ENCODE data around the gene SCTR.
"Not testable (repeated sequence)": the region's sequence is repeated elsewhere in the genome, so short reads cannot be mapped to it uniquely, and the experiment has no call there.

The SCTR gene

DNA sequence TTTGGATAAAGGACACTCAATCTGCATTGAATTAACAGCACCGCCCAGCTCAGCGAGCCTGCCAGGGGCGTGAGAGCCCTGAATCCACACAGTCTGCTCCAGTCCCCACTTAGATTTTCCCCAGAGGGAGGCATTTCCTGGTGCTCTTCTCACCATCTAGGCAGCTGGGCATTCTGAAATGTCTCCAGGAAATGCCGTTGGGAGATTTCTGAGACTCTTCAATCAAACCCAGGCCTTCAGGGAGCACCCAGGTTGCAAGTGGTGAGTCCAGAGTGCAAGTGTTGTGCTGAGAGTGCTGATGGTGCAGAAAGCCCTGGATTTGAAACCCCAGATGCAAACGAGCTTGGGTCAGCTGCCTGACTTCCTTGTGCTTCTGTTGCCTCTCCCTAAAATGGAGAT, 116.1 kb downstream of the SCTR start:
- H3K79me1 ChIP-seq (ENCODE audit: low read length): no peaks in the 10 kb centered on the region
- no peaks in the 10 kb centered on the region for H3K36me3 ChIP-seq (ENCODE audit: control insufficient read depth in 1 of 2, insufficient read depth in 2 of 2, low read length in 2 of 2)
- no peak overlapping the region for H2BK120ac ChIP-seq (ENCODE audit: insufficient read depth, low read length, poor library complexity)
- H3K23ac ChIP-seq (ENCODE audit: low read length): no peak overlapping the region
- H3K4me2 ChIP-seq (ENCODE audit: low read length): no peak overlapping the region
- H3K4ac ChIP-seq (ENCODE audit: low read depth, low read length): no peak overlapping the region
- H2BK5ac ChIP-seq (ENCODE audit: low read depth, low read length, poor library complexity): no peak overlapping the region
- no peak overlapping the region for H2AK5ac ChIP-seq (ENCODE audit: low read length)
- no peak overlapping the region for H4K12ac ChIP-seq (ENCODE audit: low read depth, low read length)
- no peak overlapping the region for H4K91ac ChIP-seq (ENCODE audit: low read depth, low read length)
- no peak overlapping the region for H4K8ac ChIP-seq (ENCODE audit: low read depth, low read length)
- no peak overlapping the region for H2AFZ ChIP-seq (ENCODE audit: insufficient read depth, low read length, poor library complexity)
- no peak overlapping the region for H3K14ac ChIP-seq (ENCODE audit: low read length)
- H3K27ac ChIP-seq (ENCODE audit: low read depth, low read length): no peak overlapping the region
- DNase-seq: no peak
- H3K9ac ChIP-seq (ENCODE audit: low read length): no peak overlapping the region
- H3K4me3 ChIP-seq (ENCODE audit: low read depth, low read length): no peak overlapping the region
- no CpG with 5 or more reads among the region's 5 CpGs for WGBS (ENCODE audit: extremely low coverage, insufficient coverage, insufficient read length)
- no peaks in the 10 kb centered on the region for H3K9me3 ChIP-seq (ENCODE audit: insufficient read depth, low read depth, low read length)
- no peaks in the 10 kb centered on the region for H3K79me2 ChIP-seq (ENCODE audit: control insufficient read depth, insufficient read depth, low read length, poor library complexity)
- H3K27me3 ChIP-seq (ENCODE audit: insufficient read depth, low read length): no peaks in the 10 kb centered on the region
- no peak overlapping the region for H2BK12ac ChIP-seq (ENCODE audit: low read length)
- peaks cover 0 to under 1% of the 10 kb centered on the region in 2 experiments for H3K4me1 ChIP-seq (ENCODE audit: control insufficient read depth in 1 of 2, insufficient read depth in 2 of 2, low read length in 2 of 2)
- no peak overlapping the region for H3K18ac ChIP-seq (ENCODE audit: low read length)

DNA sequence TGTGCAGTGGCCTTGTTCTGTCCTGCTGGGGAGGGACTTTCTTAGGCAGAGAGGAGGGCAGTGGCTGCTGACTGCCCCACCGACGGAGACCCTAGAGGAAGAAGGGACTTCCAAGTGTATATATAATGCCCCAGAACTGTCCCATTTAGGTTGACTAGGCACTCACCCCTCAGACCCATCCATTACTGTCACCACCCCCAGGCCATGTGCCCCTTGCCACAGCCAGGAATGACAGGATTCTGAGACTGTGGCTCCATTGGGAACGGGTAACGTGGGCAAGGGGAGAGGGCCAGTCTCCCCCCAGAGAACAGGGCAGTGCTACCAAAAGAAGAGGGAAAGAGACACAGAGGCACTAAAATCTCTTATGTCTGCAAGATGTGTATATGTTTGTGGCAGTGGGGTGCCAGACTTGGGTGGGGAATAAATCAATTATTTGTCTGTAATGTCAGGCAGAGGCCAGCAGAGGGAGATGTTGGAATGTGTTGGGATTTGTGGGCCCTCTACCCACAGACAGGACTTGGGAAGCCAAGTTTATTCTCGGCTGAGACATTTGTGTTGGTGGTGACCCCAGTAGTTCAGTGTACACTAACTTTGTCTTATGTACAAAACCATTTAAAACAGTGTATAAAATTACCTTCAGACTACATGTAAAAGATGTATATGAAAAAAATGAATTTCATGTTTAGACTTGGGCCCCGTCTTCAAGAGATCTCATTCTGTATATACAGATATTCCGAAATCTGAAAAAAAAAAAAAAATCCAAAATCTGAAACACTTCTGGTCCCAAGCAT, 116.7 kb downstream of the SCTR start:
- Histone ChIP-seq H3K4me3 (ENCODE audit: low read depth, low read length) (no peak overlapping the region), H3K9ac (ENCODE audit: low read length) (no peak overlapping the region), H3K18ac (ENCODE audit: low read length) (no peak overlapping the region), H3K27ac (ENCODE audit: low read depth, low read length) (no peak overlapping the region), H4K12ac (ENCODE audit: low read depth, low read length) (no peak overlapping the region), H2AFZ (ENCODE audit: insufficient read depth, low read length, poor library complexity) (no peak overlapping the region), H3K4ac (ENCODE audit: low read depth, low read length) (no peak overlapping the region), H3K79me1 (ENCODE audit: low read length) (no peaks in the 10 kb centered on the region), H4K91ac (ENCODE audit: low read depth, low read length) (no peak overlapping the region), H3K79me2 (ENCODE audit: control insufficient read depth, insufficient read depth, low read length, poor library complexity) (no peaks in the 10 kb centered on the region), H2AK5ac (ENCODE audit: low read length) (no peak overlapping the region), H4K8ac (ENCODE audit: low read depth, low read length) (no peak overlapping the region), H2BK120ac (ENCODE audit: insufficient read depth, low read length, poor library complexity) (no peak overlapping the region), H3K27me3 (ENCODE audit: insufficient read depth, low read length) (no peaks in the 10 kb centered on the region), H3K23ac (ENCODE audit: low read length) (no peak overlapping the region), H3K4me2 (ENCODE audit: low read length) (no peak overlapping the region), H3K9me3 (ENCODE audit: insufficient read depth, low read depth, low read length) (no peaks in the 10 kb centered on the region), H3K36me3 (ENCODE audit: control insufficient read depth in 1 of 2, insufficient read depth in 2 of 2, low read length in 2 of 2) (no peaks in the 10 kb centered on the region), H2BK12ac (ENCODE audit: low read length) (peak overlapping the region; percentile 46), H2BK5ac (ENCODE audit: low read depth, low read length, poor library complexity) (no peak overlapping the region), H3K14ac (ENCODE audit: low read length) (no peak overlapping the region), H3K4me1 (ENCODE audit: control insufficient read depth in 1 of 2, insufficient read depth in 2 of 2, low read length in 2 of 2) (peaks cover 0 to 4% of the 10 kb centered on the region in 2 experiments)
- peak; percentile 18 to 72 for DNase-seq
- WGBS (ENCODE audit: extremely low coverage, insufficient coverage, insufficient read length): no CpG with 5 or more reads among the region's 7 CpGs

DNA sequence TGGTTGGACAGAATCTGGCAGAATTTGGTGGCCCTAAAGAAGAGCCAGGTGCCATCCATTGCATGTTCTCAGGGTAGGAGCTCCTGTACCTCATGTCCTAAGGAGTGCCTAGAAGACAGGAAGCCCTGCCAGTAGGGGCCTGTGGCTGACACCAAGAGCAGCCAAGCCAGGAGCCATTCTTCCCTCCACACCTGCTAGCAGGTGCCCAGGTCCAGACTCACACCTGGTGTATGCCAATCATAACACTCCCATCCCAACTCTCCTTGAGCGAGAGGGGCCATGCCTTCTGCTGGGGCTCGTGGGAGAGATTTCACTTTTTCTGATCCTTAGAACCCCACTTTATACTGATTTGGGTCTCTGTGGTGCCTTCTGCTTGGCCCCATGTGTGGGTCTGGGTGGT, 119.1 kb downstream of the SCTR start:
- Histone ChIP-seq H3K14ac (ENCODE audit: low read length) (no peak overlapping the region), H4K91ac (ENCODE audit: low read depth, low read length) (no peak overlapping the region), H3K79me2 (ENCODE audit: control insufficient read depth, insufficient read depth, low read length, poor library complexity) (no peaks in the 10 kb centered on the region), H2AK5ac (ENCODE audit: low read length) (no peak overlapping the region), H3K9me3 (ENCODE audit: insufficient read depth, low read depth, low read length) (no peaks in the 10 kb centered on the region), H3K27me3 (ENCODE audit: insufficient read depth, low read length) (no peaks in the 10 kb centered on the region), H3K18ac (ENCODE audit: low read length) (no peak overlapping the region), H4K8ac (ENCODE audit: low read depth, low read length) (no peak overlapping the region), H3K4ac (ENCODE audit: low read depth, low read length) (no peak overlapping the region), H2BK12ac (ENCODE audit: low read length) (no peak overlapping the region), H3K4me1 (ENCODE audit: control insufficient read depth in 1 of 2, insufficient read depth in 2 of 2, low read length in 2 of 2) (peaks cover 0 to 4% of the 10 kb centered on the region in 2 experiments), H3K23ac (ENCODE audit: low read length) (no peak overlapping the region), H3K9ac (ENCODE audit: low read length) (no peak overlapping the region), H3K79me1 (ENCODE audit: low read length) (no peaks in the 10 kb centered on the region), H2BK5ac (ENCODE audit: low read depth, low read length, poor library complexity) (no peak overlapping the region), H4K12ac (ENCODE audit: low read depth, low read length) (no peak overlapping the region), H2AFZ (ENCODE audit: insufficient read depth, low read length, poor library complexity) (no peak overlapping the region), H2BK120ac (ENCODE audit: insufficient read depth, low read length, poor library complexity) (no peak overlapping the region), H3K4me2 (ENCODE audit: low read length) (no peak overlapping the region), H3K36me3 (ENCODE audit: control insufficient read depth in 1 of 2, insufficient read depth in 2 of 2, low read length in 2 of 2) (no peaks in the 10 kb centered on the region), H3K4me3 (ENCODE audit: low read depth, low read length) (no peak overlapping the region), H3K27ac (ENCODE audit: low read depth, low read length) (no peak overlapping the region)
- no peak for DNase-seq
- WGBS (ENCODE audit: extremely low coverage, insufficient coverage, insufficient read length): no CpG with 5 or more reads among the region's 2 CpGs

DNA sequence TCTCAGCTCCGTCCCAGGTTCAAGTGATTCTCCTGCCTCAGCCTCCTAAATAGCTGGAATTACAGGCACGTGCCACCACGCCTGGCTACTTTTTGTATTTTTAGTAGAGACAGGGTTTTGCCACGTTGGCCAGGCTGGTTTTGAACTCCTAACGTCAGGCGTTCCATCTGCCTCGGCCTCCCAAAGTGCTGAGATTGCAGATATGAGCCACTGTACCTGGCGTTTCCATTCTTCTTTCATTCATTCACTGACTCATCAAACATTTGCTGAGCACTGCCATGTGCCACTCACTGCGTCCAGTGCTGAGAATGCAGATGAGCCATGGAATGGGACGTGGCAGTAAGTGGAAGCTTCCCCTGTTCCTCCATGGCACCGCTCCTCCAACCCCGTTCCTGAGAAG, 120.7 kb downstream of the SCTR start:
- H4K8ac ChIP-seq (ENCODE audit: low read depth, low read length); H3K36me3 ChIP-seq (ENCODE audit: control insufficient read depth in 1 of 2, insufficient read depth in 2 of 2, low read length in 2 of 2); H3K27me3 ChIP-seq (ENCODE audit: insufficient read depth, low read length); H3K14ac ChIP-seq (ENCODE audit: low read length); DNase-seq; H4K91ac ChIP-seq (ENCODE audit: low read depth, low read length); H3K4me3 ChIP-seq (ENCODE audit: low read depth, low read length); H2BK120ac ChIP-seq (ENCODE audit: insufficient read depth, low read length, poor library complexity); H4K12ac ChIP-seq (ENCODE audit: low read depth, low read length); H2BK5ac ChIP-seq (ENCODE audit: low read depth, low read length, poor library complexity); H3K9ac ChIP-seq (ENCODE audit: low read length); H3K4me2 ChIP-seq (ENCODE audit: low read length); H2AFZ ChIP-seq (ENCODE audit: insufficient read depth, low read length, poor library complexity); H3K79me1 ChIP-seq (ENCODE audit: low read length); H3K27ac ChIP-seq (ENCODE audit: low read depth, low read length); H3K79me2 ChIP-seq (ENCODE audit: control insufficient read depth, insufficient read depth, low read length, poor library complexity); H3K4ac ChIP-seq (ENCODE audit: low read depth, low read length); H2AK5ac ChIP-seq (ENCODE audit: low read length); H2BK12ac ChIP-seq (ENCODE audit: low read length); H3K23ac ChIP-seq (ENCODE audit: low read length); H3K9me3 ChIP-seq (ENCODE audit: insufficient read depth, low read depth, low read length); H3K18ac ChIP-seq (ENCODE audit: low read length): not testable (repeated sequence)
- WGBS (ENCODE audit: extremely low coverage, insufficient coverage, insufficient read length): no CpG with 5 or more reads among the region's 12 CpGs
- H3K4me1 ChIP-seq (ENCODE audit: control insufficient read depth in 1 of 2, insufficient read depth in 2 of 2, low read length in 2 of 2): peaks cover 5 to 10% of the 10 kb centered on the region in 2 experiments

Data from trophoblast cell (in vitro differentiated cells and primary cell).